OCI-LY1 (cell line): ENCODE measurements around the gene SYT15.
"Not testable (repeated sequence)": the region's sequence is repeated elsewhere in the genome, so short reads cannot be mapped to it uniquely, and the experiment has no call there.

Source experiments
- H2AFZ ChIP-seq: fragments of 200-600 bp; sonication (generic), shearing (Covaris generic); 2 replicates; pipeline ENCODE4 v1.6.0; 2014; ENCODE audit warnings: antibody characterized with exemption, mild to moderate bottlenecking, low read length
- H3F3A ChIP-seq: fragments of 200-600 bp; sonication (generic), shearing (Covaris generic); 2 replicates; pipeline ENCODE4 v1.6.0; 2014; ENCODE audit warnings: mild to moderate bottlenecking, antibody characterized with exemption, low read length, moderate library complexity; ENCODE audit not compliant: insufficient read depth
- H3K27ac ChIP-seq: fragments of 200-600 bp; sonication (generic); 2 replicates; pipeline ENCODE4 v1.5.1; 2014; ENCODE audit warnings: low read length, mixed run types, mild to moderate bottlenecking, low read depth; ENCODE audit not compliant: poor library complexity, severe bottlenecking
- H3K27me3 ChIP-seq: fragments of 200-600 bp; sonication (generic); 2 replicates; pipeline ENCODE4 v1.6.0; 2014; ENCODE audit warnings: antibody characterized with exemption, mild to moderate bottlenecking, low read length, moderate library complexity; ENCODE audit not compliant: insufficient read depth
- H3K36me3 ChIP-seq: fragments of 200-600 bp; sonication (generic); 2 replicates; pipeline ENCODE4 v1.6.1; 2014; ENCODE audit warnings: mild to moderate bottlenecking, antibody characterized with exemption, low read length, moderate library complexity, mixed read lengths; ENCODE audit not compliant: insufficient read depth
- H3K4me1 ChIP-seq: fragments of 200-600 bp; sonication (generic); 2 replicates; pipeline ENCODE4 v1.5.1; 2014; ENCODE audit warnings: mild to moderate bottlenecking, low read length, moderate library complexity; ENCODE audit not compliant: insufficient read depth, severe bottlenecking
- H3K4me2 ChIP-seq: fragments of 200-600 bp; sonication (generic), shearing (Covaris generic); 2 replicates; pipeline ENCODE4 v1.6.1; 2014; ENCODE audit warnings: low read length
- H3K4me3 ChIP-seq: fragments of 200-600 bp; sonication (generic); 2 replicates; pipeline ENCODE4 v1.5.1; 2014; ENCODE audit warnings: low read length, low read depth, mild to moderate bottlenecking, mixed read lengths; ENCODE audit not compliant: poor library complexity, severe bottlenecking
- H3K79me2 ChIP-seq: fragments of 200-600 bp; shearing (Covaris generic); 2 replicates; pipeline ENCODE4 v1.6.1; 2016; ENCODE audit warnings: mixed run types, low read length, mixed read lengths; ENCODE audit not compliant: insufficient read depth
- H3K9ac ChIP-seq: fragments of 200-600 bp; sonication (generic), shearing (Covaris generic); 2 replicates; pipeline ENCODE4 v1.6.1; 2014; ENCODE audit warnings: mild to moderate bottlenecking, low read length, mixed read lengths
- H3K9me2 ChIP-seq: fragments of 200-600 bp; sonication (generic), shearing (Covaris generic); 2 replicates; pipeline ENCODE4 v1.6.1; 2014; ENCODE audit warnings: low read depth, mild to moderate bottlenecking, low read length, mixed read lengths
- H3K9me3 ChIP-seq: fragments of 200-600 bp; shearing (Covaris generic); 2 replicates; pipeline ENCODE4 v1.6.1; 2014; ENCODE audit warnings: low read length, mixed read lengths
- H4K20me1 ChIP-seq: fragments of 200-600 bp; sonication (generic), shearing (Covaris generic); 2 replicates; pipeline ENCODE4 v1.6.0; 2016; ENCODE audit warnings: mild to moderate bottlenecking, low read length; ENCODE audit not compliant: insufficient read depth

The SYT15 gene

GRCh38 chr10:46573884-46574283 is 5.0 kb upstream of the SYT15 start:
- not testable (repeated sequence) for H3K9ac ChIP-seq, H3K27me3 ChIP-seq, H3K79me2 ChIP-seq, H3K36me3 ChIP-seq, H3K4me2 ChIP-seq, H3K4me3 ChIP-seq, H2AFZ ChIP-seq, H3K9me2 ChIP-seq, H4K20me1 ChIP-seq, H3K4me1 ChIP-seq, H3K9me3 ChIP-seq, H3K27ac ChIP-seq, H3F3A ChIP-seq

- H3K27ac ChIP-seq, H3K79me2 ChIP-seq, H3K27me3 ChIP-seq, H3K9ac ChIP-seq, H3K4me3 ChIP-seq, H3F3A ChIP-seq, H3K4me2 ChIP-seq, H3K36me3 ChIP-seq, H3K9me3 ChIP-seq, H3K9me2 ChIP-seq, H2AFZ ChIP-seq, H4K20me1 ChIP-seq, H3K4me1 ChIP-seq: not testable (repeated sequence)
Observed at GRCh38 chr10:46577624-46578473, 1.1 kb upstream of the SYT15 start.

- not testable (repeated sequence) for H3K27ac ChIP-seq, H3K9me3 ChIP-seq, H3K79me2 ChIP-seq, H3F3A ChIP-seq, H3K9ac ChIP-seq, H2AFZ ChIP-seq, H3K27me3 ChIP-seq, H3K9me2 ChIP-seq, H4K20me1 ChIP-seq, H3K4me2 ChIP-seq, H3K4me3 ChIP-seq, H3K4me1 ChIP-seq, H3K36me3 ChIP-seq
Observed at GRCh38 chr10:46579378-46579777, 450 bp downstream of the SYT15 start.

- H4K20me1 ChIP-seq, H3K27me3 ChIP-seq, H3K4me2 ChIP-seq, H3K4me1 ChIP-seq, H3K27ac ChIP-seq, H3K4me3 ChIP-seq, H3K9ac ChIP-seq, H3K79me2 ChIP-seq, H3K9me3 ChIP-seq, H3K36me3 ChIP-seq, H2AFZ ChIP-seq, H3F3A ChIP-seq, H3K9me2 ChIP-seq: not testable (repeated sequence)
Observed at GRCh38 chr10:46581997-46582396, 3.1 kb downstream of the SYT15 start.

- not testable (repeated sequence) for H3K9ac ChIP-seq, H4K20me1 ChIP-seq, H3K27ac ChIP-seq, H3K9me2 ChIP-seq, H3F3A ChIP-seq, H3K9me3 ChIP-seq, H2AFZ ChIP-seq, H3K4me2 ChIP-seq, H3K4me1 ChIP-seq, H3K79me2 ChIP-seq, H3K4me3 ChIP-seq, H3K36me3 ChIP-seq, H3K27me3 ChIP-seq
Observed at GRCh38 chr10:46582568-46582967, 3.6 kb downstream of the SYT15 start.

- H4K20me1 ChIP-seq, result not testable (repeated sequence)
Observed at GRCh38 chr10:46584196-46584595, 5.3 kb downstream of the SYT15 start.

GRCh38 chr10:46585246-46585645 is 6.3 kb downstream of the SYT15 start:
- not testable (repeated sequence) for H3K4me2 ChIP-seq, H3K9ac ChIP-seq, H3F3A ChIP-seq, H3K4me3 ChIP-seq, H3K79me2 ChIP-seq, H3K27me3 ChIP-seq, H3K36me3 ChIP-seq, H4K20me1 ChIP-seq, H3K27ac ChIP-seq, H2AFZ ChIP-seq, H3K9me3 ChIP-seq, H3K4me1 ChIP-seq, H3K9me2 ChIP-seq

More at GRCh38 chr10:46584196-46584595, 5.3 kb downstream of the SYT15 start:
- H3K9ac ChIP-seq, H3K27me3 ChIP-seq, H2AFZ ChIP-seq, H3K36me3 ChIP-seq, H3K9me3 ChIP-seq, H3K4me1 ChIP-seq, H3K9me2 ChIP-seq, H3F3A ChIP-seq, H3K4me3 ChIP-seq, H3K27ac ChIP-seq, H3K79me2 ChIP-seq, H3K4me2 ChIP-seq: not testable (repeated sequence)

- not testable (repeated sequence) for H3K9me2 ChIP-seq, H3F3A ChIP-seq, H3K9ac ChIP-seq, H3K4me3 ChIP-seq, H4K20me1 ChIP-seq, H3K9me3 ChIP-seq, H3K79me2 ChIP-seq, H3K4me1 ChIP-seq, H3K36me3 ChIP-seq, H3K27ac ChIP-seq, H2AFZ ChIP-seq, H3K27me3 ChIP-seq, H3K4me2 ChIP-seq
Observed at GRCh38 chr10:46587546-46587945, 8.6 kb downstream of the SYT15 start.
